SU-DHL-6 (cell line): ENCODE measurements around the gene NOS3.

Experiments used
- EZH2phosphoT487 ChIP-seq: fragments of 200-600 bp; sonication (generic), shearing (Covaris generic); conservative IDR thresholded peaks from 2 replicates; pipeline ENCODE4 v1.6.1; 2018; ENCODE audit warnings: mild to moderate bottlenecking, antibody characterized with exemption, low read length, moderate library complexity, mixed read lengths
- TF ChIP-seq, protein P1 (sequence below): fragments of 200-600 bp; sonication (generic); IDR thresholded peaks from one replicate; pipeline ENCODE4 v1.5.1; 2017; ENCODE audit warnings: antibody characterized with exemption, mild to moderate bottlenecking, low read length, moderate library complexity; ENCODE audit not compliant: insufficient read depth, poor library complexity, severe bottlenecking

DNA sequence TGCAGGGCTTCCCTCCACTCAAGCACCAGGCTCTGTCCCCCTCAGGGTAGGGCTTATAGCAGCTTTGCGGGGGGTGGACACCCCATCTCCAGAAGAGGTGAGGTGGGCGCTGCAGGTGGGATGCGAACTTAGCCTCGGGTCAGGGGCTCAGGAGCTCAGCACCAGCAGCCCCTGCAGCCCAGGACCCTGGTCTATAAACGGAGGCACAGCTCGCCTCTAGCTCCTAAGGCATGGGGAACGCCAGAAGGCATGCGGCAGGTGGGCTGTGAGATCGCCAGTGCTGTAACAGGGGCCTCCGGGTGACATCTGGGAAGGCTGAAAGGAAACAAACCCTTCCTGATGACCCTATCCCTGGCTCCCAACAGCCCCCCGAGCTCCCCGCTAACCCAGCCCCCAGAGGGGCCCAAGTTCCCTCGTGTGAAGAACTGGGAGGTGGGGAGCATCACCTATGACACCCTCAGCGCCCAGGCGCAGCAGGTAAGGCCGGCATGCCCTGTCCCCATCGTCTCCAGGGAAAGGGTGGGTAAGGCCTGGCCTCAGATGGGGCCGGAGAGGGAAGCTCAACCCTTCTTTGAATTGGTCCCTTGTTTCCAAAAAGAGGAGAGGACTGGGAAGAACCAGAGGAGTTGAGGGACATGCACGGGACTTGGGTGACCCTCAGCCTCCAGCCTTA is 4.2 kb downstream of the NOS3 start:
- TF ChIP-seq, protein P1, sequence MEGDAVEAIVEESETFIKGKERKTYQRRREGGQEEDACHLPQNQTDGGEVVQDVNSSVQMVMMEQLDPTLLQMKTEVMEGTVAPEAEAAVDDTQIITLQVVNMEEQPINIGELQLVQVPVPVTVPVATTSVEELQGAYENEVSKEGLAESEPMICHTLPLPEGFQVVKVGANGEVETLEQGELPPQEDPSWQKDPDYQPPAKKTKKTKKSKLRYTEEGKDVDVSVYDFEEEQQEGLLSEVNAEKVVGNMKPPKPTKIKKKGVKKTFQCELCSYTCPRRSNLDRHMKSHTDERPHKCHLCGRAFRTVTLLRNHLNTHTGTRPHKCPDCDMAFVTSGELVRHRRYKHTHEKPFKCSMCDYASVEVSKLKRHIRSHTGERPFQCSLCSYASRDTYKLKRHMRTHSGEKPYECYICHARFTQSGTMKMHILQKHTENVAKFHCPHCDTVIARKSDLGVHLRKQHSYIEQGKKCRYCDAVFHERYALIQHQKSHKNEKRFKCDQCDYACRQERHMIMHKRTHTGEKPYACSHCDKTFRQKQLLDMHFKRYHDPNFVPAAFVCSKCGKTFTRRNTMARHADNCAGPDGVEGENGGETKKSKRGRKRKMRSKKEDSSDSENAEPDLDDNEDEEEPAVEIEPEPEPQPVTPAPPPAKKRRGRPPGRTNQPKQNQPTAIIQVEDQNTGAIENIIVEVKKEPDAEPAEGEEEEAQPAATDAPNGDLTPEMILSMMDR: no peak
- no peak for TF ChIP-seq EZH2phosphoT487
